ENCODE measurements around the gene MB21D2.
"Not testable (repeated sequence)": the region's sequence is repeated elsewhere in the genome, so short reads cannot be mapped to it uniquely, and the experiment has no call there.

- not testable (repeated sequence) for TF ChIP-seq CTCF (tag by site-specific recombination; IDR thresholded peaks at IDR 0.05); ZNF639 (tag by site-specific recombination; IDR thresholded peaks at IDR 0.05); ZNF629 (tag by site-specific recombination; IDR thresholded peaks at IDR 0.05); ZNF76 (tag by site-specific recombination; IDR thresholded peaks at IDR 0.05; ENCODE audit: borderline replicate concordance, low read depth); ZBTB49 (tag by site-specific recombination; IDR thresholded peaks at IDR 0.05; ENCODE audit: low read depth); REST (tag by site-specific recombination; IDR thresholded peaks at IDR 0.05); RBAK (tag by site-specific recombination; IDR thresholded peaks at IDR 0.05); ATF2 (tag by site-specific recombination; IDR thresholded peaks at IDR 0.05; ENCODE audit: low read depth); ELK4 (IDR thresholded peaks at IDR 0.05; ENCODE audit: borderline replicate concordance, low read depth, low read length); ZFP41 (tag by site-specific recombination; IDR thresholded peaks at IDR 0.05; ENCODE audit: borderline replicate concordance); ZNF610 (tag by site-specific recombination; IDR thresholded peaks at IDR 0.05; ENCODE audit: borderline replicate concordance)
These were observed 143.3 kb downstream of the MB21D2 start for GRCh38 chr3:192774341-192774740.

All from HEK293 (cell line).